COLO668 (cell line): Measurements from ENCODE around the gene LPCAT1.
"Not testable (repeated sequence)": the region's sequence is repeated elsewhere in the genome, so short reads cannot be mapped to it uniquely, and the experiment has no call there.

Experiments
- DNase-seq: peaks from one replicate; lab custom pipeline; 2025; ENCODE audit not compliant: unreplicated experiment; lab: John Stamatoyannopoulos, UW

The LPCAT1 gene

DNA sequence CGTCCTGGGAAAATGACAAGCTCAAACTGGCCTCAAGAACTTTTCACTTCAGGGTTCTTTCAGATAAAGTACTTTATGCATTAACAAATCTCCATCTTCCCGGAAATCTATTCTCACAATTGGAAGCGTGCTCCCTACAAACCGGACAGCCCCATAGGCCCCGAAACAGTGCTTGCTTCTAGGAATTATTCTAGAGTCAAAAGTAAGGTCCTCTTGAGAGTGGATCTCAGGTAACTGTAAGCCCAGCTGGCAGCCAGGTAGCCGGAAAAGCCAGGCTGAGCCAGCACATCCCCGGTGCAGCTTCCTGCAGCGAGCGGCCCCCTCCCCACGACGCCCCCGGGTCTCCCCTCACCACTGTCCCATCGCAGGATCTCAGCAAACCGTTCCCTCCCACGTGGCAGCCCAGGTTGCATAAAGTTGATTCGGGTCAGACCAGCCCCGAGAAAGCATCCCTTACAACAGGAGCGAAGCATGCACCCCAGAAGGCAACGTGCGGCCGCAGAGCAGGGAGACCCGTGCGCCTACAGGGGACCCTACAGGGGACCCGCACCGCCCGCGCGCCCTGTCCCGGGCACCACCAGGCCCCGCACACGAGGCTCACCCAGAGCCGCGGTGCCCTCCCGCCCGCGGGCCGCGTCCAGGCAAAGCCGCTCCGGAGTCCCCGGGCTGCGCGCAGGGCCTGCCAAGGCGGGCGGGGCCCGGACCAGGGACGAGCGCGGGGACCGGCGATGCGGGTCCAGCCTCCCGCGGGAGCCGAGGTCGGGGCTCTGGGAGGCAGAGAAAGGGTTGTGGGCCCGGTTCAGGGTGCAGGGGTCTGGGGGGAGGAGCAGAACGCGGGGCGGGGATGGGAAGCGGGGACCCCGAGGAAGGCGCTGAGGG, 920 bp downstream of the LPCAT1 start:
- peak; percentile 64 for DNase-seq

GRCh38 chr5:1521671-1522600, 1.8 kb downstream of the LPCAT1 start:
- DNase-seq: peak; percentile 76

- no peak for DNase-seq
Measured at GRCh38 chr5:1520791-1521453, 2.8 kb downstream of the LPCAT1 start.

DNA sequence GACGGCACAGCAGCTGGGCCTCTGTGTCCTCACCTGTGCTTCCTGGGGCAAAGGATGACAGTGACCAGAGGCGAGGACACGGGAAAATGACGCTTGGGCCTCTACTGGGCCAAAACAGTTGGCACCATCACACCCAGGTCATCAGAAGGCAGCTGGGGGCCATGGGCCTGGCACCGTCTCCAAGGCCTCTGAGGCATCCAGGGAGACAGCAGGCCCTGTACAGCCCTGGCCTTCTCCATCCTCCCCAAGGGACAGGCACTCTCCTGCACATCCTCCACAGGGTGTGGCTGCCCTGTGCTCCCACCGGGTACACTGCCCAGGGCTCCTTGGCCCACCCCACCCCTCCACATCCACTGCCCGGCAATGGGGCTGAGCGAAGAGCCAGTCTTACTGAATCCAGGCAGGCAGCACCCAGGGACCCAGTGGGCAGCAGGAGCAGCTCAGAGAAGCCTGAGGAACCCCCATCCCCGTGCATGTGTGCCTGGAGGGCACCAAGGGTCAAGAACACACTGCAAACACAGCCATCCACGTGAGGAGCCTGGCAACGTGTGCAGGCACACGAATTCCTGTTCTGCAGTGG, 4.0 kb downstream of the LPCAT1 start:
- DNase-seq: no peak

DNA sequence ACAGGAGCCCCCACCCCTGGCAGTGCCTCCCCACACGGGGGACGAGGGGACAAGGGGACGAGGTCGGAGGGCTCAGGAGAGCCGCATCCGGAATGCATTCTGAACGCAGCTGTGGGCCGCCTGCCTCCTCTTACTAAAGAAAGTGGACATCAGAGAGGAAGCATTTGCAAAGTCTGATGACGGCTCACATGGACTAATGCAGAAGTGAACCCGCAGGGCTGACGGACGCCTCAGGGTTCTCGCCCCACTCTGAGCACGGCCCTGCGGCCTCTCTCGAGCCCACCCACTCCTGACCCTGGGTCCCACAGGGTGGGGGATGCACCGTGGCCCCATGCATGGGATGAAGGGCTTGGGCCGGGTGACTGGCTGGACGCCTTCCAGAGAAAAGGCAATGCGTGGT, 5.9 kb downstream of the LPCAT1 start:
- DNase-seq: no peak

GRCh38 chr5:1516615-1517601, 6.9 kb downstream of the LPCAT1 start:
- DNase-seq: no peak

- peak; percentile 59 for DNase-seq
Measured at GRCh38 chr5:1515921-1516571, 7.7 kb downstream of the LPCAT1 start.

- no peak for DNase-seq
Measured at GRCh38 chr5:1515311-1515920, 8.3 kb downstream of the LPCAT1 start.

DNA sequence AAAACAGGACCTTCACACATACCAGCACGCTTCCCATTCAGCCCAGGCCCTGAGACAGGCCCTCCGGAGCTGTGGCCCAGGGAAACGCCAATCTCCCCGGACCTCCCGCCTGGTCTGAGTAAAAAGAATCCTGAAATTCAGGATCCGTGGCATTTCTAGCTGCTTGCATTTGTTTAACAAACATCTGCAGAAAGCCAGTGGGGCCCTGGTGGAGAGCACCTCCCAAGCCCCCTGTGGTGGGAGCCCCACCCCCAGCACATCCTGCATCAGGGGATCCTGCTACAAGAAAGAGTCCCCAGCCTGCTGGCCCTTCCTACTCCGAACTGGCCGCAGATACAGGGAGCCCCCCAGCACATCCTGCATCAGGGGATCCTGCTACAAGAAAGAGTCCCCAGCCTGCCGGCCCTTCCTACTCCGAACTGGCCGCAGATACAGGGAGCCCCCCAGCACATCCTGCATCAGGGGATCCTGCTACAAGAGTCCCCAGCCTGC, 8.9 kb downstream of the LPCAT1 start:
- not testable (repeated sequence) for DNase-seq

DNA sequence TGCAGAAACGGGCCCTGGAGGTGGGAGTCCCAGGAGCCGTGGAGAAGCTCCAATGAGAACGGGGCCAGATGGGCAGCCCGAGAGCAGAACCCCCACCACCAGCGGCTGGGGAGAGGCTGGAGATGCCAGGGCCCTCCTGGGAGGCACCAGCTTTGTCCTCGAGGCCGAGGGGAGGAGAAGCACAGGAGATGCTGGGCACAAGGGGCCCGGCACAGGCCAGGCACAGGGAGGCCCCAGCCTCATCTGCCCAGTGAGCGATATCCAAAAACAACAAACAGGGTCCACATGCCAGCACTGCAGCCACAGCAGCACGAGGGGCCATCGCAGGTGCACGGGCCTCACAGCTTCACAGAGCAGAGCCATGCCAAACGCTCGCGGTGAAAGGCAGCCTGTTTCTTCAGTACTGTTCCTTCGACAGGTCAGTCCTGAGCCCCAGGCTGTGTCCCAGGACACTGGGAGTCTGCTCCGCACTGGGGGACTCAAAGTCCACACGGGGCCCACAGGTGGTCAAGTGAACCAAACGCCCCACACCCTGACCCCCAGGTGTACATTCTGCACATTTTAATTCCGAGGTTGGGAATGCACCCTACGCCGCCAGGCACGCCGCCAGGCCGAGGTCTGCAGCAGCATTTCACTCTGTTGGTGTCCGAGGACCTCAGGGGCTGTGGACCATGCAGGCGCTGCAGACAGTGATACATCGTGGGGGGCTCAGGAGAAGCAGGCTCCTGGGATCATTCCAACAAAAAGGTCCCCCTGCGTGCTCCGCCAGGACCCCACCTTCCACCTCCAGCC, 9.5 kb downstream of the LPCAT1 start:
- DNase-seq: no peak

DNA sequence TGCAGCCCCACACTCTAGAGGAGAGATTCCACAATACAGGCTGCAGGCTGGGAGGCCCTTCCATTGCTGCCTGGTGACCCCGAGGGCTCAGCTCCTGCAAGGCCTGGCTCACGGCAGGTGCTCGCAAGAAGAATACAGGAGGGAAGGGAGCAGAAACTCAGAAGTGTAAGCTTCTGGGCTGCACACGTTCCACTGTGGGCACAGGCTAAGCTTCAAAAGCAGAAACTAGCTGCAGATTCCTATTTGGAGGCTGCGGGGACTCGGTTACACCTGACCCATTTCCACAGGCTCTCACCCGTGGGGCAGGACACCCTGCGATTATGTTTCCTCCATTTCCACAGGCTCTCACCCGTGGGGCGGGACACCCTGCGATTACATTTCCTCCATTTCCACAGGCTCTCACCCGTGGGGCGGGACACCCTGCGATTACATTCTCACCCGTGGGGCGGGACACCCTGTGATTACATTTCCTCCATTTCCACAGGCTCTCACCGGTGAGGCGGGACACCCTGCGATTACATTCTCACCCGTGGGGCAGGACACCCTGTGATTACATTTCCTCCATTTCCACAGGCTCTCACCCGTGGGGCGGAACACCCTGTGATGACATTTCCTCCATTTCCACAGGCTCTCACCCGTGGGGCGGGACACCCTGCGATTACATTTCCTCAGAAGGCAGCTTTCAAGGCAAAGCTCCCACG, 10.3 kb downstream of the LPCAT1 start:
- peak; percentile 57 for DNase-seq

GRCh38 chr5:1512541-1513291, 11.0 kb downstream of the LPCAT1 start:
- DNase-seq: peak; percentile 92

GRCh38 chr5:1511651-1512540, 11.9 kb downstream of the LPCAT1 start:
- no peak for DNase-seq

- no peak for DNase-seq
Measured at GRCh38 chr5:1511048-1511447, 12.7 kb downstream of the LPCAT1 start.

GRCh38 chr5:1510631-1511030, 13.1 kb downstream of the LPCAT1 start:
- no peak for DNase-seq

- no peak for DNase-seq
Measured at GRCh38 chr5:1510151-1510561, 13.6 kb downstream of the LPCAT1 start.
